Spleen (tissue), 11 donors: ENCODE data around the gene ADAMTS19. TPM values are rescaled to one million over a fixed set of nuclear protein-coding genes. Genes with fewer than 3 reads are reported as not detected.

Experiments used
- DNase-seq: peaks from one replicate; pipeline ENCODE4 v3.0.0-alpha.2; 2020
- H3K27ac ChIP-seq, 8 donors: fragments of 200-600 bp; sonication (generic) in 7 of 8; 1 replicate in 4 of 8; 2 replicates in 4 of 8; pipeline versions ENCODE4 v1.5.0 to v1.8.0; 2016 to 2021; ENCODE audit warnings: inconsistent platforms in 4 of 8, mild to moderate bottlenecking in 4 of 8, moderate library complexity in 1 of 8
- H3K27me3 ChIP-seq, 7 donors: fragments of 200-600 bp; sonication (generic) in 6 of 7; replicated peaks in 1 of 7; 1 replicate in 4 of 7; 2 replicates in 3 of 7; pipeline versions ENCODE4 v1.5.0 to v1.8.0; 2016 to 2021; ENCODE audit warnings: inconsistent platforms in 3 of 7, mild to moderate bottlenecking in 1 of 7
- H3K36me3 ChIP-seq, 6 donors: fragments of 200-600 bp; sonication (generic) in 5 of 6; 1 replicate in 4 of 6; 2 replicates in 2 of 6; pipeline versions ENCODE4 v1.5.0 to v1.8.0; 2016 to 2021; ENCODE audit warnings: inconsistent platforms in 2 of 6
- H3K4me1 ChIP-seq, 6 donors: fragments of 200-600 bp; sonication (generic) in 5 of 6; 1 replicate in 3 of 6; 2 replicates in 3 of 6; pipeline versions ENCODE4 v1.5.0 to v1.8.0; 2016 to 2021; ENCODE audit warnings: inconsistent platforms in 3 of 6
- H3K4me3 ChIP-seq, 8 donors: fragments of 200-600 bp; sonication (generic) in 7 of 8; 1 replicate in 4 of 8; 2 replicates in 4 of 8; pipeline versions ENCODE4 v1.5.0 to v1.8.0; 2016 to 2021; ENCODE audit warnings: inconsistent platforms in 4 of 8, mild to moderate bottlenecking in 4 of 8, moderate library complexity in 2 of 8
- H3K9me3 ChIP-seq, 8 donors: fragments of 200-600 bp; sonication (generic) in 7 of 8; 1 replicate in 4 of 8; 2 replicates in 4 of 8; pipeline versions ENCODE4 v1.5.0 to v1.8.0; 2016 to 2021; ENCODE audit warnings: inconsistent platforms in 4 of 8
- CTCF ChIP-seq, 11 experiments: fragments of 200-600 bp in 7 of 11; fragments of 450-650 bp in 4 of 11; sonication (generic) in 4 of 11; IDR thresholded peaks in 8 of 11; conservative IDR thresholded peaks in 3 of 11; 1 replicate in 7 of 11; 2 replicates in 4 of 11; pipeline versions ENCODE4 v1.4.0 to v1.8.0; 2016 to 2021; ENCODE audit warnings: antibody characterized with exemption in 11 of 11, inconsistent platforms in 4 of 11, mild to moderate bottlenecking in 1 of 11
- POLR2A ChIP-seq, 3 donors: fragments of 450-650 bp; IDR thresholded peaks; one replicate each; pipeline ENCODE4 v1.5.1; 2017; ENCODE audit warnings: antibody characterized with exemption in 3 of 3, mild to moderate bottlenecking in 1 of 3
- POLR2AphosphoS5 ChIP-seq, 3 donors: sonication (generic); formaldehyde crosslinking; IDR thresholded peaks; one replicate each; pipeline ENCODE4 v1.5.1; 2017; ENCODE audit warnings: antibody characterized with exemption in 3 of 3
- WGBS, 5 donors: extraction: QIAGEN DNeasy Blood & Tissue Kit in 3 of 5; methylation state at CpG; one replicate each; pipeline versions ENCODE4 v1.1.5 to v1.1.7; 2013 to 2018; 5-methylcytosine and 5-hydroxymethylcytosine counted together
- intact Hi-C: fragments of 100-400 bp; cut with DNase I; formaldehyde crosslinking; loops from one replicate; pipeline ENCODE4 v1.15.0; 2023; ENCODE audit warnings: low total_unique reads
- polyA plus RNA-seq, 3 donors: library from polyadenylated mRNA; stranded (reverse); fragments of 200-250 nt; gene quantifications; one replicate each; pipeline ENCODE4 v1.2.1, GENCODE V29; 2013
- total RNA-seq, 7 donors: library from RNA; depleted of rRNA in 3 of 7; stranded (reverse); fragments of >200 nt in 3 of 7; fragmentation: NEBNext Ultra II Directional in 4 of 7; extraction: Animal tissue kit (Norgen Biotek cat#: 25700) in 4 of 7; gene quantifications; one replicate each; pipeline versions ENCODE4 v1.1.0 to v1.2.1, GENCODE V29; 2016 to 2021
- donor health status: healthy with polysubstance abuse.
- donor health status: DM: no; HTN: no; CAD: no; lungs with moderate emphysema.
- donor health status: DM: no; HTN: no; CAD: no.
- donor health status: Bipolar disorder and iron deficiency.
- donor health status: healthy.
- donor health status: DM: no; HTN: no; CAD: no.
- donor health status: DM: yes; HTN: yes; CAD: no.

The ADAMTS19 gene
- total and polyA plus RNA-seq, 10 donors = 0.02 TPM; not detected in 9

DNA sequence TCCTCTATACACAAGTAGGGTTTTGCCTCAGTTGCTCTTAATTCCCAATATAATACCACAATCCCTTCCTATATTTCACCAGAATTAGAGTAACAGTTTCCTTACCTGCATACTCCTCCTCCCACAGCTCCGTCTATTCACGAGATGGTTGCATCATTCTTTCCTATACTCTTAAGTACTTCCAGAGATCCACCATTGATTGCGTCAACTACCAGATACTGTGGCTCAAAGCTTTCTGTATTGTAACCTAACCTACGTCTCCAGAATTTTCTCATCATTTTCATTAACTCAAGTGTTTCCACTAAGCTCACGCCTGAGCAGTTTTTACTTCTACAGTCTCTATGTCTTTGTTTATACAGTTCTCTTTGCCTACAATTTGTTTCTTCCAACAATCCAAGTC is 256.6 kb downstream of the ADAMTS19 start:
- H3K27ac ChIP-seq = no peak overlapping the region
- no peak for TF ChIP-seq CTCF (IDR thresholded peaks at IDR 0.05 in 8 of 11, conservative IDR thresholded peaks at IDR 0.05 in 3 of 11)
- no peak for TF ChIP-seq POLR2A (IDR thresholded peaks at IDR 0.05)
- TF ChIP-seq POLR2AphosphoS5 (IDR thresholded peaks at IDR 0.05) = no peak
- no peaks in the 10 kb centered on the region for H3K36me3 ChIP-seq
- H3K9me3 ChIP-seq = no peaks in the 10 kb centered on the region
- H3K4me3 ChIP-seq = no peak overlapping the region
- no peaks in the 10 kb centered on the region for H3K27me3 ChIP-seq
- DNase-seq = no peak
- intact Hi-C loops = no loop called here
- H3K4me1 ChIP-seq = no peaks in the 10 kb centered on the region
- WGBS, 5 donors = 81 to 94% (median 85%) methylated on average over 5 of the region's 5 CpGs

- Histone ChIP-seq H3K27me3 (no peaks in the 10 kb centered on the region), H3K4me3 (no peak overlapping the region), H3K4me1 (no peaks in the 10 kb centered on the region), H3K27ac (no peak overlapping the region), H3K9me3 (no peaks in the 10 kb centered on the region), H3K36me3 (no peaks in the 10 kb centered on the region)
- no peak for TF ChIP-seq POLR2A (IDR thresholded peaks at IDR 0.05)
- TF ChIP-seq POLR2AphosphoS5 (IDR thresholded peaks at IDR 0.05) = no peak
- DNase-seq = no peak
- intact Hi-C loops = no loop called here
Measured at GRCh38 chr5:129717751-129718310, 257.7 kb downstream of the ADAMTS19 start.

GRCh38 chr5:129718471-129719090 is 258.5 kb downstream of the ADAMTS19 start:
- Histone ChIP-seq H3K4me1 (no peaks in the 10 kb centered on the region), H3K4me3 (no peak overlapping the region), H3K27ac (no peak overlapping the region), H3K9me3 (no peaks in the 10 kb centered on the region), H3K36me3 (no peaks in the 10 kb centered on the region), H3K27me3 (no peaks in the 10 kb centered on the region)
- intact Hi-C loops = no loop called here
- WGBS, 5 donors = 79 to 96% (median 85%) methylated on average over 1 of the region's 1 CpG
- DNase-seq = no peak
- TF ChIP-seq POLR2A (IDR thresholded peaks at IDR 0.05) = no peak
- no peak for TF ChIP-seq CTCF (IDR thresholded peaks at IDR 0.05 in 8 of 11, conservative IDR thresholded peaks at IDR 0.05 in 3 of 11)
- TF ChIP-seq POLR2AphosphoS5 (IDR thresholded peaks at IDR 0.05) = no peak

GRCh38 chr5:129724222-129724621 is 264.1 kb downstream of the ADAMTS19 start:
- no peak for TF ChIP-seq CTCF (IDR thresholded peaks at IDR 0.05 in 8 of 11, conservative IDR thresholded peaks at IDR 0.05 in 3 of 11)
- no peak for TF ChIP-seq POLR2A (IDR thresholded peaks at IDR 0.05)
- TF ChIP-seq POLR2AphosphoS5 (IDR thresholded peaks at IDR 0.05) = no peak
- intact Hi-C loops = no loop called here
- no peak for DNase-seq

More at GRCh38 chr5:129724222-129724621, 264.1 kb downstream of the ADAMTS19 start:
- H3K4me3 ChIP-seq = no peak overlapping the region
- H3K9me3 ChIP-seq = no peaks in the 10 kb centered on the region
- H3K27me3 ChIP-seq = no peaks in the 10 kb centered on the region
- no peaks in the 10 kb centered on the region for H3K36me3 ChIP-seq
- 30 to 45% (median 36%) methylated on average over 2 of the region's 2 CpGs for WGBS, 5 donors
- no peaks in the 10 kb centered on the region for H3K4me1 ChIP-seq
- no peak overlapping the region for H3K27ac ChIP-seq
